Measurements from ENCODE around the gene FKBP4.

DNA sequence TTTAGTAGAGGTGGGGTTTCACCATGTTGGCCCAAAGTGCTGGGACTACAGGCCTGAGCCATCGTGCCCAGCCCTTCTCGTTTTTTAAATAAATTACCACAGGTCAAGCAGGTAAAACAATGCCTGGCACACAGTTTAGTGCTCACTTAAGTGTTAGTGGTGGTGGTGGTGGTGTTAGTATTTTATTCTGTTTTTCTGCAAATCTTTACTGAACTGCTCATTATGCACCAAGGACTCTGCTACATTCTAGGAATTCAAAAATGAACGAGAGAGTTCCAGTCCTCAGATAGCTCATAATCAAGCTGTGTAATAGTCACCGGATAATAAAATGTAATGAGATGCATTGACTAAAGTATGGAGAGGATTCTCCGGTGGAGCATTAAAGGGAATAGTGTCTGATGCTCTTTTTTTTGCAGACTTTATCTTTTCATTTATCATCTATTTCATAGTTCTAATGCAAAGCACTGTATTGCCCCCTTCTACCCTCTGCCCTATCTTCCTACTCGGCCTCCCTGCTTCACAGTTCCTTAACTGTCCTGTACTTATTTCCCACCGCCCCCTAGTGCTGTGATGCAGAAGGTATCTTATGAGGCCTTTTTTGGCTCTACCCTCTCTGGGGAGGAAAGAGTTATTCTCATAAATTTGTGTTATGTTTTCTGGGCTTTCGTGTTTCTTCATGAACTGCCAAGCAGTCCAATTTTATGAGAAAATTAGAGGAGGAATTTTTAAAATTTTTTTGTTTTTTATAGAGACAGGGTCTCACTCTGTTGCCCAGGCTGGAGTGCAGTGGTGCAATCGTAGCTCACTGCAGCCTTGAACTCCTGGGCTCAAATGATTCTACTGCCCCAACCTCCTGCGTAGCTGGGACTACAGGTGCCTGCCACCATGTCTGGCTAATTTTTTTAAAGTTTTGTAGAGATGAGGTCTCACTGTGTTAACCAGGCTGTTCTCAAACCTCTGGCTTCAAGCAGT, 18.7 kb downstream of the FKBP4 start:
- TF ChIP-seq, protein P1, sequence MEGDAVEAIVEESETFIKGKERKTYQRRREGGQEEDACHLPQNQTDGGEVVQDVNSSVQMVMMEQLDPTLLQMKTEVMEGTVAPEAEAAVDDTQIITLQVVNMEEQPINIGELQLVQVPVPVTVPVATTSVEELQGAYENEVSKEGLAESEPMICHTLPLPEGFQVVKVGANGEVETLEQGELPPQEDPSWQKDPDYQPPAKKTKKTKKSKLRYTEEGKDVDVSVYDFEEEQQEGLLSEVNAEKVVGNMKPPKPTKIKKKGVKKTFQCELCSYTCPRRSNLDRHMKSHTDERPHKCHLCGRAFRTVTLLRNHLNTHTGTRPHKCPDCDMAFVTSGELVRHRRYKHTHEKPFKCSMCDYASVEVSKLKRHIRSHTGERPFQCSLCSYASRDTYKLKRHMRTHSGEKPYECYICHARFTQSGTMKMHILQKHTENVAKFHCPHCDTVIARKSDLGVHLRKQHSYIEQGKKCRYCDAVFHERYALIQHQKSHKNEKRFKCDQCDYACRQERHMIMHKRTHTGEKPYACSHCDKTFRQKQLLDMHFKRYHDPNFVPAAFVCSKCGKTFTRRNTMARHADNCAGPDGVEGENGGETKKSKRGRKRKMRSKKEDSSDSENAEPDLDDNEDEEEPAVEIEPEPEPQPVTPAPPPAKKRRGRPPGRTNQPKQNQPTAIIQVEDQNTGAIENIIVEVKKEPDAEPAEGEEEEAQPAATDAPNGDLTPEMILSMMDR (IDR thresholded peaks at IDR 0.05), result peak; percentile 91
- TF ChIP-seq ZFX (IDR thresholded peaks at IDR 0.05; ENCODE audit: borderline replicate concordance), result no peak

Measured in 22Rv1 (cell line).